ENCODE data around the gene FSTL5. TPM values are rescaled to one million over a fixed set of nuclear protein-coding genes. Genes with fewer than 3 reads are reported as not detected.

Gene FSTL5
- total and polyA plus RNA-seq, 10 of the 15 experiments (the other 5 are each of a cell fraction or from before 2014, with no cell fraction given), result 0.04 to 2.4 (median 0.08) TPM; not detected in 4

DNA sequence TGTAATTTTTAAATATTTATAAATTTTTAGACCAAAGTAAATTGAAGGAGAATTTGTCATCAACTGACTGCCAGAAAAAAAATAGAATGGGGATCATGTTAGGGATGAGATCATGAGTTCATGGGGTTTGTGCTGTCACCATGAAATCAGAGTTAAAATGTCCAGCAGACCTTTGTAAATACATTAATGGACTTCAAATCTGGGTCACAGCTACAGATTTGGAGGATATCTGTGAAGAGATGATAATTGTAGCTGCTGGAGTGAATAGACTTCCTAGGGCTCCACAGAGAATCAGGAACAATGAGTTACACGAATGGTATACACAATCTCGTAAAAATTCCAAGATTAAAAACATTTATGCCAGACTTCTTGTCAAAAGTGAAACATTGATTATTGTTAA, 6.6 kb downstream of the FSTL5 start:
- no TSS peak for BruUV-seq (replicated peaks)
- POLR2A ChIA-PET, result no interaction called here
- no peak overlapping the region for H3K4me3 ChIP-seq
- H3K9me3 ChIP-seq (replicated peaks; ENCODE audit: control insufficient read depth, insufficient read depth, low read length), result no peaks in the 10 kb centered on the region
- in situ Hi-C loops (cut with MboI) (no loop called here), intact Hi-C loops (cut with micrococcal nuclease; ENCODE audit: unreplicated experiment) (no loop called here)
- CTCF ChIA-PET, result no interaction called here
- ATAC-seq (no peak), DNase-seq (ENCODE audit: low read depth, low spot score) (no peak), FAIRE-seq (no peak)
- no peaks in the 10 kb centered on the region for H3K27me3 ChIP-seq (replicated peaks in 1 of 2; ENCODE audit: control insufficient read depth in 2 of 2, insufficient read depth in 2 of 2, low read length in 1 of 2)
- RAD21 ChIA-PET (ENCODE audit: unreplicated experiment), result no interaction called here
- TF ChIP-seq NFIC (IDR thresholded peaks at IDR 0.05; ENCODE audit: low read depth, low read length), result no peak
- H3K36me3 ChIP-seq (ENCODE audit: control insufficient read depth in 2 of 2, insufficient read depth in 2 of 2, low read length in 1 of 2), result no peaks in the 10 kb centered on the region
- no peak overlapping the region for H3K4me2 ChIP-seq (ENCODE audit: control insufficient read depth, insufficient read depth)
- no peaks in the 10 kb centered on the region for H3K79me2 ChIP-seq (ENCODE audit: control insufficient read depth, insufficient read depth, low read length)
- H3K9ac ChIP-seq (ENCODE audit: control insufficient read depth, insufficient read depth, low read length), result no peak overlapping the region
- no peaks in the 10 kb centered on the region for H3K4me1 ChIP-seq (ENCODE audit: control insufficient read depth, insufficient read depth, low read length)
- WGBS (ENCODE audit: insufficient coverage, insufficient replicate concordance, low lambda C conversion rate, missing lambda C conversion rate), result 0% methylated on average over 2 of the region's 2 CpGs
- H4K20me1 ChIP-seq (ENCODE audit: control insufficient read depth, insufficient read depth), result no peaks in the 10 kb centered on the region
- no peak overlapping the region for H2AFZ ChIP-seq (ENCODE audit: control insufficient read depth, low read depth, low read length)
- H3K27ac ChIP-seq (ENCODE audit: control insufficient read depth, insufficient read depth), result no peak overlapping the region
- SMC1A ChIA-PET (ENCODE audit: uncharacterized antibody, unreplicated experiment), result no interaction called here

DNA sequence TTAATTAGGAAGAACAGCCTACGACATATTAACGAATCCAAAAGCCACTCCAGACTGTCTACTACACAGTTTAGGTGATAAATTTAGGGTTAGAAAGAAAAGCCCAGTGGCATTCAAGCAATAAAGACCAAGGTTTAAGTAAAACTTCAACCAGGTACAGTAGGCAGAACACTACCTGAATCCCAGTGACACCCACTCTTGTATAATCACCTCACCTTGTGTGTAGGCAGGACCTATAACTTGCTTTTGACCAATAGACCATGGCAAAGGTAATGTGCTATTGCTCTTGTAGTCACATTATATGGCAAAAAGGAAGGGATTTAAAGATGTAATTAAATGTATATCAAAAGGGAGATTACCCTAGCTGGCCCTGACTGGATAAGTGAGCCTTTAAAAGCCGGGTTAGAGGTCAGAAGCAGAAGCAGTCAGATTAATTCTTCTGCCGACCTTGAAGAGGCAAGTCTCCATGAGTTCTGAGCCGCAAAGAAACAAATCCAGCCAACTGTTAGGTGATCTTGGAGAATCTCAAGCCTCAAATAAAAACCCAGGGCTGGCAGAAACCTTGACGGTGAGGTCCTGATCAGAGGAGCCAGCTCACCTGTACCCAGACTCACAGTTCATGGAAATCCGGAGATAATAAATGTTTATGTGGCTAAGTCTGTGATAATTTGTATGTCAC, 8.8 kb downstream of the FSTL5 start:
- H4K20me1 ChIP-seq (ENCODE audit: control insufficient read depth, insufficient read depth), result no peaks in the 10 kb centered on the region
- no peak overlapping the region for H3K4me2 ChIP-seq (ENCODE audit: control insufficient read depth, insufficient read depth)
- H3K36me3 ChIP-seq (ENCODE audit: control insufficient read depth in 2 of 2, insufficient read depth in 2 of 2, low read length in 1 of 2), result no peaks in the 10 kb centered on the region
- RAD21 ChIA-PET (ENCODE audit: unreplicated experiment), result no interaction called here
- CTCF ChIA-PET, result no interaction called here
- no peak overlapping the region for H3K27ac ChIP-seq (ENCODE audit: control insufficient read depth, insufficient read depth)
- ATAC-seq, result no peak
- POLR2A ChIA-PET, result no interaction called here
- H3K4me1 ChIP-seq (ENCODE audit: control insufficient read depth, insufficient read depth, low read length), result no peaks in the 10 kb centered on the region
- no TSS peak for BruUV-seq (replicated peaks)
- WGBS (ENCODE audit: insufficient coverage, insufficient replicate concordance, low lambda C conversion rate, missing lambda C conversion rate), result 13% methylated on average over 7 of the region's 7 CpGs
- no peaks in the 10 kb centered on the region for H3K79me2 ChIP-seq (ENCODE audit: control insufficient read depth, insufficient read depth, low read length)
- FAIRE-seq, result no peak
- in situ Hi-C loops (cut with MboI) (no loop called here), intact Hi-C loops (cut with micrococcal nuclease; ENCODE audit: unreplicated experiment) (no loop called here)
- H2AFZ ChIP-seq (ENCODE audit: control insufficient read depth, low read depth, low read length), result no peak overlapping the region
- H3K4me3 ChIP-seq, result no peak overlapping the region
- H3K9me3 ChIP-seq (replicated peaks; ENCODE audit: control insufficient read depth, insufficient read depth, low read length), result no peaks in the 10 kb centered on the region
- SMC1A ChIA-PET (ENCODE audit: uncharacterized antibody, unreplicated experiment), result no interaction called here
- no peaks in the 10 kb centered on the region for H3K27me3 ChIP-seq (replicated peaks in 1 of 2; ENCODE audit: control insufficient read depth in 2 of 2, insufficient read depth in 2 of 2, low read length in 1 of 2)
- no peak for DNase-seq (ENCODE audit: low read depth, low spot score)
- H3K9ac ChIP-seq (ENCODE audit: control insufficient read depth, insufficient read depth, low read length), result no peak overlapping the region
- TF ChIP-seq MAX (IDR thresholded peaks at IDR 0.05; ENCODE audit: low read depth, low read length) (no peak), CHD1 (IDR thresholded peaks at IDR 0.05; ENCODE audit: low read depth, low read length) (no peak), TCF7 (IDR thresholded peaks at IDR 0.05; ENCODE audit: borderline replicate concordance) (no peak), HDAC6 (IDR thresholded peaks at IDR 0.05; ENCODE audit: unreplicated experiment) (no peak), ZZZ3 (IDR thresholded peaks at IDR 0.05; ENCODE audit: control insufficient read depth, insufficient read length, low read depth) (no peak), ZNF592 (IDR thresholded peaks at IDR 0.05) (no peak), TCF3 (IDR thresholded peaks at IDR 0.05; ENCODE audit: borderline replicate concordance, insufficient read depth, low read depth, low read length) (no peak), BHLHE40 (IDR thresholded peaks at IDR 0.05; ENCODE audit: borderline replicate concordance in 1 of 2, low read depth in 2 of 2, low read length in 1 of 2) (no peak)
- TF ChIP-seq, protein P1, sequence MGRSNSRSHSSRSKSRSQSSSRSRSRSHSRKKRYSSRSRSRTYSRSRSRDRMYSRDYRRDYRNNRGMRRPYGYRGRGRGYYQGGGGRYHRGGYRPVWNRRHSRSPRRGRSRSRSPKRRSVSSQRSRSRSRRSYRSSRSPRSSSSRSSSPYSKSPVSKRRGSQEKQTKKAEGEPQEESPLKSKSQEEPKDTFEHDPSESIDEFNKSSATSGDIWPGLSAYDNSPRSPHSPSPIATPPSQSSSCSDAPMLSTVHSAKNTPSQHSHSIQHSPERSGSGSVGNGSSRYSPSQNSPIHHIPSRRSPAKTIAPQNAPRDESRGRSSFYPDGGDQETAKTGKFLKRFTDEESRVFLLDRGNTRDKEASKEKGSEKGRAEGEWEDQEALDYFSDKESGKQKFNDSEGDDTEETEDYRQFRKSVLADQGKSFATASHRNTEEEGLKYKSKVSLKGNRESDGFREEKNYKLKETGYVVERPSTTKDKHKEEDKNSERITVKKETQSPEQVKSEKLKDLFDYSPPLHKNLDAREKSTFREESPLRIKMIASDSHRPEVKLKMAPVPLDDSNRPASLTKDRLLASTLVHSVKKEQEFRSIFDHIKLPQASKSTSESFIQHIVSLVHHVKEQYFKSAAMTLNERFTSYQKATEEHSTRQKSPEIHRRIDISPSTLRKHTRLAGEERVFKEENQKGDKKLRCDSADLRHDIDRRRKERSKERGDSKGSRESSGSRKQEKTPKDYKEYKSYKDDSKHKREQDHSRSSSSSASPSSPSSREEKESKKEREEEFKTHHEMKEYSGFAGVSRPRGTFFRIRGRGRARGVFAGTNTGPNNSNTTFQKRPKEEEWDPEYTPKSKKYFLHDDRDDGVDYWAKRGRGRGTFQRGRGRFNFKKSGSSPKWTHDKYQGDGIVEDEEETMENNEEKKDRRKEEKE (IDR thresholded peaks at IDR 0.05), result no peak

All from GM12878 (cell line).